Ovary (tissue), 9 donors: Measurements from ENCODE around the gene AHCY. TPM values are rescaled to one million over a fixed set of nuclear protein-coding genes. Genes with fewer than 3 reads are reported as not detected.

Experiments used
- DNase-seq, 5 donors: peaks; one replicate each; pipeline ENCODE4 v3.0.0-alpha.2; 2019 to 2020
- H3K27ac ChIP-seq, 2 donors: fragments of 200-600 bp; one replicate each; pipeline versions ENCODE4 v1.5.1 to v1.8.0; 2019 to 2022
- H3K27me3 ChIP-seq: fragments of 200-600 bp; one replicate; pipeline ENCODE4 v1.8.0; 2022
- H3K36me3 ChIP-seq: fragments of 200-600 bp; sonication (generic); one replicate; pipeline ENCODE4 v1.5.1; 2019
- H3K4me1 ChIP-seq: one replicate; pipeline ENCODE4 v1.8.1; 2013; ENCODE audit warnings: mild to moderate bottlenecking, moderate library complexity; ENCODE audit not compliant: insufficient read depth
- H3K4me3 ChIP-seq: fragments of 200-600 bp; sonication (generic); one replicate; pipeline ENCODE4 v1.5.1; 2017
- H3K9me3 ChIP-seq, 2 donors: fragments of 200-600 bp in 1 of 2; sonication (generic) in 1 of 2; one replicate each; pipeline versions ENCODE4 v1.5.1 to v1.8.1; 2013 to 2019; ENCODE audit warnings: mild to moderate bottlenecking in 1 of 2, moderate library complexity in 1 of 2
- EP300 ChIP-seq: sonication (generic); formaldehyde crosslinking; IDR thresholded peaks from one replicate; pipeline ENCODE4 v1.6.1; 2017; ENCODE audit warnings: antibody characterized with exemption
- POLR2A ChIP-seq: fragments of 450-650 bp; IDR thresholded peaks from one replicate; pipeline ENCODE4 v1.6.1; 2017; ENCODE audit warnings: antibody characterized with exemption, mild to moderate bottlenecking, moderate library complexity
- WGBS, 3 donors: extraction: QIAGEN DNeasy Blood & Tissue Kit in 1 of 3; methylation state at CpG; one replicate each; pipeline versions ENCODE4 v1.1.5 to v1.1.7; 2013 to 2017; 5-methylcytosine and 5-hydroxymethylcytosine counted together
- intact Hi-C, 4 donors: fragments of 100-400 bp; cut with DNase I; formaldehyde crosslinking; loops; one replicate each; pipeline versions ENCODE4 v1.11.0 to v1.15.1; 2022 to 2023
- polyA plus RNA-seq, 2 donors: library from polyadenylated mRNA; stranded (reverse); fragments of 200-250 nt in 1 of 2; fragments of 350-450 nt in 1 of 2; fragmentation: Illumina TruSeq in 1 of 2; extraction: RNeasy Lipid Tissue Mini Kit (QIAGEN cat#74804) in 1 of 2; gene quantifications; one replicate each; pipeline ENCODE4 v1.2.3, GENCODE V29; 2013 to 2014
- small RNA-seq: library from RNA; depleted of rRNA; stranded (forward); fragments of <200 nt; gene quantifications from one replicate; pipeline ENCODE3, GENCODE V24; 2016
- total RNA-seq, 7 donors: library from RNA; depleted of rRNA in 2 of 7; stranded (reverse); fragments of >200 nt in 2 of 7; fragmentation: NEBNext Ultra II Directional in 3 of 7; extraction: Animal tissue kit (Norgen Biotek cat#: 25700) in 3 of 7; gene quantifications; one replicate each; pipeline versions ENCODE4 v1.1.0 to v1.2.4, GENCODE V29; 2016 to 2023
- TF ChIP-seq, protein P1 (sequence below), 3 donors: fragments of 450-650 bp in 2 of 3; fragments of 200-600 bp in 1 of 3; IDR thresholded peaks; one replicate each; pipeline versions ENCODE4 v1.5.1 to v1.8.0; 2016 to 2022; ENCODE audit warnings: antibody characterized with exemption in 3 of 3, mild to moderate bottlenecking in 1 of 3
- donor health status: DM: no; HTN: no; CAD: no; lungs with moderate emphysema.
- donor health status: DM: no; HTN: no; CAD: no.
- donor health status: Bipolar disorder and iron deficiency.
- donor health status: DM: yes; HTN: yes; CAD: no.
- donor health status: DM: no; HTN: no; CAD: no.
- donor health status: DM: yes; HTN: yes; CAD: no.

The AHCY gene
- total and polyA plus RNA-seq, 9 donors = 97.7 to 190 (median 139) TPM

DNA sequence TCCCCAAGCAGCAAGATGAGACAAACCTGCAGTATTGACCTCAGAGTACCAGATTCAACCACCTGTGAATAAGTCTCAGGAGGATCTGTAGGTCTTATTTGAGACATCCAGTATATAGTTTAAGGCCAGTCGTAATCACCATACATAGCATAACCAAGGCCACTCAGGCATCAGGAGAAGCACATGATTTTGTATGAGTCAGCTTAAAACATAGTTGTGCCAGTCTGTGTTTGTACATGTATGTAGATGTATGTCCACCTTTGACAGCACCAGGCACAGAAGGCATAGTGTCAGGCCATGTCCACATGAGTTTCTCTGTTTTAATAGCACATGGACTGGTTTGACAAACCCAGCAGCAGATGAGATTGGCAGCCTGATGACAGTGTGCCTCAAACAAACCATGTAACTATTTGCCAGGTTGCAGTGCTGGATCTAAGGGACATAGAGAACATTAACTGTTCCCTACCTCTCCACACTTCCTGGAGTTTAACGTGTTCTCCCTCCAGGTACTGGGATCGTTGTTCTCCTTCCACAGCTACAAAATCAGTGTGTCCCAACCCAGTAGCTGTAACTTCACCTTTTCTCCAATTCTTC lies 70.6 kb downstream of the AHCY start:
- intact Hi-C loops = no loop called here
- H3K27ac ChIP-seq = no peak overlapping the region
- no peak for DNase-seq
- no peaks in the 10 kb centered on the region for H3K9me3 ChIP-seq
- no peaks in the 10 kb centered on the region for H3K4me1 ChIP-seq
- TF ChIP-seq POLR2A = no peak
- TF ChIP-seq, protein P1, sequence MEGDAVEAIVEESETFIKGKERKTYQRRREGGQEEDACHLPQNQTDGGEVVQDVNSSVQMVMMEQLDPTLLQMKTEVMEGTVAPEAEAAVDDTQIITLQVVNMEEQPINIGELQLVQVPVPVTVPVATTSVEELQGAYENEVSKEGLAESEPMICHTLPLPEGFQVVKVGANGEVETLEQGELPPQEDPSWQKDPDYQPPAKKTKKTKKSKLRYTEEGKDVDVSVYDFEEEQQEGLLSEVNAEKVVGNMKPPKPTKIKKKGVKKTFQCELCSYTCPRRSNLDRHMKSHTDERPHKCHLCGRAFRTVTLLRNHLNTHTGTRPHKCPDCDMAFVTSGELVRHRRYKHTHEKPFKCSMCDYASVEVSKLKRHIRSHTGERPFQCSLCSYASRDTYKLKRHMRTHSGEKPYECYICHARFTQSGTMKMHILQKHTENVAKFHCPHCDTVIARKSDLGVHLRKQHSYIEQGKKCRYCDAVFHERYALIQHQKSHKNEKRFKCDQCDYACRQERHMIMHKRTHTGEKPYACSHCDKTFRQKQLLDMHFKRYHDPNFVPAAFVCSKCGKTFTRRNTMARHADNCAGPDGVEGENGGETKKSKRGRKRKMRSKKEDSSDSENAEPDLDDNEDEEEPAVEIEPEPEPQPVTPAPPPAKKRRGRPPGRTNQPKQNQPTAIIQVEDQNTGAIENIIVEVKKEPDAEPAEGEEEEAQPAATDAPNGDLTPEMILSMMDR (IDR thresholded peaks at IDR 0.05) = no peak
- no peak for TF ChIP-seq EP300
- no peaks in the 10 kb centered on the region for H3K27me3 ChIP-seq
- 89 to 95% (median 94%) methylated on average over 3 of the region's 3 CpGs for WGBS, 3 donors
- H3K4me3 ChIP-seq = no peak overlapping the region
- H3K36me3 ChIP-seq = no peaks in the 10 kb centered on the region

- no peaks in the 10 kb centered on the region for H3K9me3 ChIP-seq
- no peaks in the 10 kb centered on the region for H3K4me1 ChIP-seq
- no peak for DNase-seq
- intact Hi-C loops = no loop called here
- no peaks in the 10 kb centered on the region for H3K27me3 ChIP-seq
- no peak overlapping the region for H3K4me3 ChIP-seq
- TF ChIP-seq, protein P1 (IDR thresholded peaks at IDR 0.05) = no peak
- TF ChIP-seq POLR2A = no peak
- no peak for TF ChIP-seq EP300
- H3K36me3 ChIP-seq = no peaks in the 10 kb centered on the region
- no peak overlapping the region for H3K27ac ChIP-seq
Observed at GRCh38 chr20:34231634-34232033, 71.5 kb downstream of the AHCY start.

Small RNA genes lying within 50 kb of the gene (small RNA-seq; reads per million reads assigned to genes)
- not detected for gene AL356299.1

Other genes starting within 250 kb of the AHCY start
- gene EIF2S2, start 191.1 kb downstream of the AHCY start, total RNA-seq = 10 to 100 TPM; 29.1 to 85.8 (median 36.1) TPM
- 10 to 100 TPM; 30.2 to 54.2 TPM for gene EIF2S2, start 191.1 kb downstream of the AHCY start, polyA plus RNA-seq
- 10 to 100 TPM in 6 of 7 donors, 1 to 10 TPM in 1; 7.3 to 37.6 (median 22.5) TPM for gene ASIP, start 61.9 kb downstream of the AHCY start, total RNA-seq
- gene ASIP, start 61.9 kb downstream of the AHCY start, polyA plus RNA-seq = 10 to 100 TPM in 1 of 2 donors, under 1 TPM in 1; 0.37 to 57.1 TPM
- 10 to 100 TPM; 39.2 to 65.8 (median 53.7) TPM for gene ITCH, start 59.9 kb upstream of the AHCY start, total RNA-seq
- 10 to 100 TPM; 14.0 to 24.0 TPM for gene ITCH, start 59.9 kb upstream of the AHCY start, polyA plus RNA-seq
- 100 to 1,000 TPM in 6 of 7 donors, 10 to 100 TPM in 1; 79.9 to 128 (median 121) TPM for gene DYNLRB1, start 213.1 kb upstream of the AHCY start, total RNA-seq
- gene DYNLRB1, start 213.1 kb upstream of the AHCY start, polyA plus RNA-seq = 100 to 1,000 TPM; 151 to 319 TPM